GM23248 (cell line): ENCODE data around the gene PLCB4. TPM values are rescaled to one million over a fixed set of nuclear protein-coding genes. Genes with fewer than 3 reads are reported as not detected.

Source experiments
- DNase-seq: peaks from one replicate; pipeline ENCODE4 v3.0.0-alpha.2; 2015
- H2AFZ ChIP-seq: fragments of 200-600 bp; sonication (generic); 2 replicates; pipeline ENCODE4 v1.6.1; 2016; ENCODE audit warnings: antibody characterized with exemption
- H3F3A ChIP-seq: fragments of 200-600 bp; sonication (generic); 2 replicates; pipeline ENCODE4 v1.6.1; 2016; ENCODE audit warnings: mild to moderate bottlenecking, antibody characterized with exemption, mixed run types; ENCODE audit not compliant: insufficient read depth
- H3K27ac ChIP-seq: fragments of 200-600 bp; sonication (generic); 2 replicates; pipeline ENCODE4 v1.5.1; 2016; ENCODE audit warnings: mild to moderate bottlenecking
- H3K27me3 ChIP-seq: fragments of 200-600 bp; sonication (generic); replicated peaks from 2 replicates; pipeline ENCODE4 v1.6.1; 2016; ENCODE audit warnings: mild to moderate bottlenecking; ENCODE audit not compliant: insufficient read depth
- H3K36me3 ChIP-seq: fragments of 200-600 bp; sonication (generic); 2 replicates; pipeline ENCODE4 v1.6.1; 2016; ENCODE audit warnings: low read depth, mild to moderate bottlenecking
- H3K4me1 ChIP-seq: fragments of 200-600 bp; sonication (generic); 2 replicates; pipeline ENCODE4 v1.6.1; 2016; ENCODE audit warnings: mild to moderate bottlenecking; ENCODE audit not compliant: insufficient read depth
- H3K4me2 ChIP-seq: fragments of 200-600 bp; sonication (generic); one replicate; pipeline ENCODE4 v1.6.1; 2016; ENCODE audit warnings: mild to moderate bottlenecking; ENCODE audit not compliant: unreplicated experiment
- H3K4me3 ChIP-seq: fragments of 200-600 bp; sonication (generic); 2 replicates; pipeline ENCODE4 v1.5.1; 2016; ENCODE audit warnings: mild to moderate bottlenecking
- H3K79me2 ChIP-seq: fragments of 200-600 bp; sonication (generic); 2 replicates; pipeline ENCODE4 v1.6.1; 2016; ENCODE audit warnings: mild to moderate bottlenecking; ENCODE audit not compliant: insufficient read depth
- H3K9ac ChIP-seq: fragments of 200-600 bp; sonication (generic); 2 replicates; pipeline ENCODE4 v1.6.1; 2016; ENCODE audit warnings: mild to moderate bottlenecking
- H3K9me2 ChIP-seq: fragments of 200-600 bp; sonication (generic); 2 replicates; pipeline ENCODE4 v1.6.1; 2016; ENCODE audit warnings: mixed run types, mild to moderate bottlenecking, moderate library complexity; ENCODE audit not compliant: insufficient read depth
- H3K9me3 ChIP-seq: fragments of 200-600 bp; sonication (generic); one replicate; pipeline ENCODE4 v1.6.1; 2017; ENCODE audit warnings: low read depth
- H4K20me1 ChIP-seq: fragments of 200-600 bp; sonication (generic); 2 replicates; pipeline ENCODE4 v1.6.0; 2016; ENCODE audit not compliant: insufficient read depth
- EZH2 ChIP-seq: fragments of 200-600 bp; sonication (generic); IDR thresholded peaks from 2 replicates; pipeline ENCODE4 v1.6.1; 2018; ENCODE audit warnings: antibody characterized with exemption, mild to moderate bottlenecking; ENCODE audit not compliant: insufficient read depth, poor library complexity, severe bottlenecking
- EZH2phosphoT487 ChIP-seq: fragments of 200-600 bp; sonication (generic); IDR thresholded peaks from 2 replicates; pipeline ENCODE4 v1.6.1; 2018; ENCODE audit warnings: antibody characterized with exemption, moderate library complexity, mild to moderate bottlenecking, low read depth; ENCODE audit not compliant: insufficient read depth
- WGBS, 2 experiments: methylation state at CpG; one replicate each; pipeline ENCODE4 v1.1.6; 2015 to 2017; ENCODE audit warnings: low lambda C conversion rate in 2 of 2, low coverage in 1 of 2; ENCODE audit errors: missing lambda C conversion rate in 2 of 2; 5-methylcytosine and 5-hydroxymethylcytosine counted together
- in situ Hi-C: fragments of 300-500 bp; cut with MboI; formaldehyde crosslinking; loops from 2 replicates; pipeline ENCODE4 v1.15.0; 2020
- polyA plus RNA-seq: library from polyadenylated mRNA; unstranded; fragments of >200 nt; fragmentation: Nextera tagmentation; extraction: Ambion mirVana; gene quantifications from 2 replicates; pipeline ENCODE4 v1.2.1, GENCODE V29; 2016
- total RNA-seq: library from RNA; depleted of rRNA; stranded (reverse); fragments of >200 nt; shearing (Covaris generic); gene quantifications from 2 replicates; pipeline ENCODE4 v1.2.3, GENCODE V29; 2014

Gene PLCB4
- total and polyA plus RNA-seq, 2 experiments from 2014 or later, result 5.0 to 9.5 TPM

DNA sequence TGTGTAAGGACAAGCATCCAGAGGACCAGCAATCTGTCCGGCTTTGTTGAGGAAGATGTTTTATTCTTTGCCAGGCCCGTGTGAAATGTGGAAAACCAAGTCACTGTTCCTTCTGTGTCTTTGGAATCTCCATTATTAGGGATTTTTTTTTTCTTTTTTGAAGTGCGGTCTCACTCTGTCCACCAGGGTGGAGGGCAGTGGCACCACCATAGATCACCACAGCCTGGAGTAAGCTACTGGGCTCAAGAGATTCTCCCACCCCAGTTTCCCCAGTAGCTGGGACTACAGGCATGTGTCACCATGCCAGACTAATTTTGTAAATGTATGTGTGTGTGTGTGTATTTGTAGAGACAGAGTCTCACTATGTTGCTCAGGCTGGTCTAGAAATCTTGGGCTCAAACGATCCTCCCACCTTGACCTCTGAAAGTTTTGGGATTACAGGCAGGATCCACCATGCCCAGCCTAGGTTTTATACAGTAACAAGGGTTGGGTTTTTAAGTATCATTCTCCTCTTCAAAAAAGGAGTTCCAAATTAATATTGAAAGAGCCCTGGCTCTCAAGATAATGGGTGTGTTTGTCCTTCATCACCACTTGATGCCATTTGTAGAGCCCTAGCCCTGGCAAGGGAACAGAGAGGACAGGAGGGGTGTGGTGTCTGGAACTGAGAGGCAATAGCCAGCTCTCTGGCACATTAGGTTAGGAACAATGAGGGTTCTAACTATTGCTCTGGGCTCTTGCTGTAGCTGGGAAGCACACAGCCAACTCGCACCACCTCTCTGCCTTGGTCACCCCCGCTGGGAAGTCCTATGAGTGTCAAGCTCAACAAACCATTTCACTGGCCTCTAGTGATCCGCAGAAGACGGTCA is 448.6 kb downstream of the PLCB4 start:
- no peak overlapping the region for H3K27ac ChIP-seq
- H4K20me1 ChIP-seq, result no peaks in the 10 kb centered on the region
- H2AFZ ChIP-seq, result no peak overlapping the region
- H3F3A ChIP-seq, result no peaks in the 10 kb centered on the region
- H3K9me2 ChIP-seq, result no peaks in the 10 kb centered on the region
- DNase-seq, result no peak
- WGBS, 2 experiments, result 34 to 46% methylated on average over 8 of the region's 8 CpGs
- no peaks in the 10 kb centered on the region for H3K36me3 ChIP-seq
- TF ChIP-seq EZH2 (no peak), EZH2phosphoT487 (no peak)
- no peak overlapping the region for H3K4me2 ChIP-seq
- no peaks in the 10 kb centered on the region for H3K4me1 ChIP-seq
- H3K27me3 ChIP-seq, result peaks cover 80% of the 10 kb centered on the region
- H3K79me2 ChIP-seq, result no peaks in the 10 kb centered on the region
- H3K4me3 ChIP-seq, result no peak overlapping the region
- no peak overlapping the region for H3K9ac ChIP-seq
- in situ Hi-C loops, result no loop called here
- H3K9me3 ChIP-seq, result no peaks in the 10 kb centered on the region

DNA sequence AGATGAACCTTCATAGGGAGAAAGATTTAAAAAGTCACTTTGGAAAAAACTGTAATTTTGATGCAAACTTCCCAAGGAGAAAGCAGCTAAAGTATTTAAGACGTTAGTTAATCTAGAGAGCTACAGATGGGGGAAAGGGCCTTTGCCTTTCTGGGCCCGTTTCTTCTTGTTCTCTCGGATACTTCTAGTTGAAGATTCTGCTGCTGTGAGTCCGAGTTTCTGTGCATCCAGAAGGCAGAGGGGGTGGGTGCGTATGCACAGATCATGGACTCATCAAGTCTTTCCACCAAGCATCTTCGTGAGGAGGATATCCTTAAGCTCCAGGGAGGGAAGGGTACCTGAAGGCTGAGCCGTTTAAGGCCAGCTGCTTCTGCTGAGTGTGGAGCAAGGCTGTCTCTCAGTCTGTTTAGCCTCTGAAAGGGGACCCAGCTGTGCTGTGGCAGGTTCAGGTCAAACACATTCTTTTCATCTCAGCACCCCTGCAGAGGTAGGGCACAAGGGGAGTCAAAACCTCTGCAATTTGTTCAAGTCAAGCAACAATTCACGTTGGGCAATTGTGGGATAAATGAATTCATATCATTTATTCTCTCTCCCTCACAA is 449.8 kb downstream of the PLCB4 start:
- peaks cover 69% of the 10 kb centered on the region for H3K27me3 ChIP-seq
- no peaks in the 10 kb centered on the region for H3K79me2 ChIP-seq
- in situ Hi-C loops, result no loop called here
- no peaks in the 10 kb centered on the region for H3K9me2 ChIP-seq
- H4K20me1 ChIP-seq, result no peaks in the 10 kb centered on the region
- H3K9ac ChIP-seq, result no peak overlapping the region
- H3K36me3 ChIP-seq, result no peaks in the 10 kb centered on the region
- WGBS, 2 experiments, result 17 to 18% methylated on average over 8 of the region's 8 CpGs
- H3K4me3 ChIP-seq, result no peak overlapping the region
- no peak overlapping the region for H3K27ac ChIP-seq
- H3K9me3 ChIP-seq, result no peaks in the 10 kb centered on the region
- H3K4me2 ChIP-seq, result no peak overlapping the region
- TF ChIP-seq EZH2 (no peak), EZH2phosphoT487 (no peak)
- DNase-seq, result no peak
- no peaks in the 10 kb centered on the region for H3F3A ChIP-seq
- no peaks in the 10 kb centered on the region for H3K4me1 ChIP-seq
- H2AFZ ChIP-seq, result no peak overlapping the region

DNA sequence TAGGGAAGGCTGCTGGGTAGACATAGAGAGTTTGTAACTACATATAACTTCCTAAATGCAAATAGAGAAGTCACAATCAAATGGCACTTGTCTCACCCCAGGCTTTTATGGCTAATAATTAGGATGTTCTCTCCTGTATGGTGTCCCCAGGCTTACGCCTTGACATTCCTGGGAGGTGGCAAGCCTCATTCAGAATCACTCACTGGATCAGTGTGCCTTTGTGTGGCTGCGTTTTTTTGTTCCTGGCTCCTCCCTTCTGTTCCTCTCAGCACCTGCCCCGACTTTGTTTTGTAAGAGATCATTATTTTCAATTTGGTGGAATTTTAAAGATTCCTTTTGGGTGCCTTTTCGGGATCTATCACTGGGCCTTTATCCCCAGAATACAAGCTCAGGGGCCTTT is 451.2 kb downstream of the PLCB4 start:
- no peaks in the 10 kb centered on the region for H3F3A ChIP-seq
- H3K36me3 ChIP-seq, result no peaks in the 10 kb centered on the region
- no peak overlapping the region for H3K4me3 ChIP-seq
- 42 to 52% methylated on average over 4 of the region's 4 CpGs for WGBS, 2 experiments
- no peak overlapping the region for H3K9ac ChIP-seq
- no peak overlapping the region for H3K27ac ChIP-seq
- in situ Hi-C loops, result no loop called here
- no peaks in the 10 kb centered on the region for H4K20me1 ChIP-seq
- no peak for TF ChIP-seq EZH2
- TF ChIP-seq EZH2phosphoT487, result no peak
- DNase-seq, result no peak
- H3K9me2 ChIP-seq, result no peaks in the 10 kb centered on the region
- H3K4me2 ChIP-seq, result no peak overlapping the region
- no peak overlapping the region for H2AFZ ChIP-seq
- no peaks in the 10 kb centered on the region for H3K9me3 ChIP-seq
- H3K27me3 ChIP-seq, result peaks cover 60% of the 10 kb centered on the region
- H3K79me2 ChIP-seq, result no peaks in the 10 kb centered on the region
- no peaks in the 10 kb centered on the region for H3K4me1 ChIP-seq

DNA sequence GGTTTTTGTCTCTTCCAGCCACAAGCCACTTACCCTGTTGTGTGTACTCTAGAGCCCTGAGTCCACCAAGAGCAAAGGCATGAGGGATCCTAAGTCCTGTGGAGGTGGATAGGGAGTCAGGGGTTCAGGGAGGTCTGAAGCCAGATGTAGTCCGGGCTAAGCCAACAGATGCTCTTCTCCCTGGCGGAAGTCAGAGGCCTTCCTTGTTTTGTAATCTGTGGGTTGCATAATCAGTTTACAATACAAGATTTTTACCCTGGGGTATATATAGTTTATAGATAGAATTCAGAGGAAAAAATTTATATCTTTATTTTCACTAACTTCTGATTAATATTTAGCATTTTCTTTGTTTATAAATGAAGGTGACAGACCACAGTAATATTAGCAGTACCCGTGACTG is 454.7 kb downstream of the PLCB4 start:
- Histone ChIP-seq H3K9ac (no peak overlapping the region), H3K4me1 (no peaks in the 10 kb centered on the region), H3K36me3 (no peaks in the 10 kb centered on the region), H3K27ac (no peak overlapping the region), H3K9me3 (no peaks in the 10 kb centered on the region), H3K79me2 (no peaks in the 10 kb centered on the region), H3K27me3 (peaks cover 31% of the 10 kb centered on the region), H2AFZ (no peak overlapping the region), H3K4me3 (no peak overlapping the region), H3F3A (no peaks in the 10 kb centered on the region), H4K20me1 (no peaks in the 10 kb centered on the region), H3K9me2 (no peaks in the 10 kb centered on the region), H3K4me2 (no peak overlapping the region)
- 50 to 54% methylated on average over 3 of the region's 3 CpGs for WGBS, 2 experiments
- TF ChIP-seq EZH2, result no peak
- no peak for TF ChIP-seq EZH2phosphoT487
- in situ Hi-C loops, result no loop called here
- no peak for DNase-seq
